Activated naive CD8-positive, alpha-beta T cell treated with anti-CD3 and anti-CD28 coated beads for 36 hours (primary cell): ENCODE data around the gene SNAP29. TPM values are rescaled to one million over a fixed set of nuclear protein-coding genes. Genes with fewer than 3 reads are reported as not detected.
"Not testable (repeated sequence)": the region's sequence is repeated elsewhere in the genome, so short reads cannot be mapped to it uniquely, and the experiment has no call there.

Experiments
- DNase-seq: peaks from one replicate; pipeline ENCODE4 v3.0.0; 2021
- H3K27ac Mint-ChIP-seq: one replicate; pipeline ENCODE4 v1.8.0; 2022; ENCODE audit warnings: mild to moderate bottlenecking, moderate library complexity, mixed read lengths
- H3K27me3 Mint-ChIP-seq: one replicate; pipeline ENCODE4 v1.8.0; 2022; ENCODE audit warnings: mild to moderate bottlenecking, mixed read lengths
- H3K36me3 Mint-ChIP-seq: one replicate; pipeline ENCODE4 v1.8.0; 2021; ENCODE audit warnings: mild to moderate bottlenecking, mixed read lengths
- H3K4me1 Mint-ChIP-seq: one replicate; pipeline ENCODE4 v1.8.0; 2021; ENCODE audit warnings: mixed read lengths
- H3K4me3 Mint-ChIP-seq: one replicate; pipeline ENCODE4 v1.8.0; 2022; ENCODE audit warnings: mild to moderate bottlenecking, moderate library complexity, mixed read lengths
- H3K9me3 Mint-ChIP-seq: one replicate; pipeline ENCODE4 v1.8.0; 2022; ENCODE audit warnings: mixed read lengths
- total RNA-seq, 2 experiments: library from RNA; stranded (reverse); gene quantifications; one replicate each; pipeline ENCODE4 v1.2.3, GENCODE V29; 2021

SNAP29 gene
- total RNA-seq, 2 experiments from 2014 or later, result 21.5 to 22.1 TPM

- not testable (repeated sequence) for H3K9me3 Mint-ChIP-seq, DNase-seq, H3K36me3 Mint-ChIP-seq, H3K27ac Mint-ChIP-seq, H3K27me3 Mint-ChIP-seq, H3K4me1 Mint-ChIP-seq, H3K4me3 Mint-ChIP-seq
Measured at GRCh38 chr22:20825216-20825615, 33.6 kb upstream of the SNAP29 start.

DNA sequence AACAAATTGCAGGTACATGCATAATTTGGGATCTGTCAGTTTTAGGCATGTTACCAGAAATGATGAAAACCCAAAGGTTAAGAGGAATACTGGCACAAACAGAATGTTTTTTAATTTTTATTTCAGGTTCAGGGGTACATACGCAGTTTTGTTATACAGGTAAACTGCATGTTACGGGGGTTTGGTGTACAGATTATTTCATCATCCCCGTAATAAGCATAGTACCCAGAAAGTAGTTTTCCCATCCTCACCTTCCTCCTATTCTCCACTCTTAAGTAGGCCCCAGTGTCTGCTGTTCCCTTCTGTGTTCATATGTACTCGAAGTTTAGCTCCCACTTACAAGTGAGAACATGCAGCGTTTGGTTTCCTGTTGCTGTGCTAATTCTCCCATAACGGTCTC lies 33.2 kb upstream of the SNAP29 start:
- H3K27ac Mint-ChIP-seq, result no peak overlapping the region
- no peak overlapping the region for H3K4me3 Mint-ChIP-seq
- no peaks in the 10 kb centered on the region for H3K9me3 Mint-ChIP-seq
- peaks cover 9% of the 10 kb centered on the region for H3K36me3 Mint-ChIP-seq
- H3K27me3 Mint-ChIP-seq, result no peaks in the 10 kb centered on the region
- DNase-seq, result no peak
- H3K4me1 Mint-ChIP-seq, result no peaks in the 10 kb centered on the region

DNA sequence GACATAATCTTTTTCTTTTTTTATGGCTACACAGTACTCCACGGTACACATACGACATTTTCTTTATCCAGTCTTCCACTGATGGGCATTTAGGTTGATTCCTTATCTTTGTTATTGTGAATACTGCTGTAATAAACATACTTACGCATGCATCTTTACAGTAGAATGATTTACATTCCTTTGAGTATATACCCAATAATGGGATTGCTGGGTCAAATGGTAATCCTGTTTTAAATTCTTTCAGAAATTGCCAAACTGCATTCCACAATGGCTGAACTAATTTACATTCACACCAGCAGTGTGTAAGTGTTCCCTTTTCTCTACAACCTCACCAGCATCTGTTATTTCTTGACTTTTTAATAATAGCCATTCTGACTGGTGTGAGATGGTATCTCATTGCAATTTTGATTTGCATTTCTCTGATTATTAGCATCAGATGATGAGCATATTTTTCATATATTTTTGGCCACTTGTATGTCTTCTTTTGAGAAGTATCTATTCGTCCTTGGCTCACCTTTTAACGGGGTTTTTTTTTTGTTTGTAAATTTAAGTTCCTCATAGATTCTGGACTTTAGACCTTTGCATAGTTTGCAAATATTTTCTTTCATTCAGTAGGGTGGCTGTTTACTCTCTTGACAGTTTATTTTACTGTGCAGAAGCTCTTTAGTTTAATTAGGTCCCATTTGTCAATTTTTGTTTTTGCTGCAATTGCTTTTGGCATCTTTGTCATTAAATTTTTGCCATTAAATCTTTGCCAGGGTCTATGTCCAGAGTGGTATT lies 32.2 kb upstream of the SNAP29 start:
- DNase-seq, H3K36me3 Mint-ChIP-seq, H3K9me3 Mint-ChIP-seq, H3K4me1 Mint-ChIP-seq, H3K4me3 Mint-ChIP-seq, H3K27ac Mint-ChIP-seq, H3K27me3 Mint-ChIP-seq: not testable (repeated sequence)

GRCh38 chr22:20829491-20830134 lies 29.2 kb upstream of the SNAP29 start:
- no peaks in the 10 kb centered on the region for H3K4me1 Mint-ChIP-seq

GRCh38 chr22:20833225-20833665 lies 25.6 kb upstream of the SNAP29 start:
- no peak for DNase-seq
- Mint-ChIP-seq H3K4me3 (no peak overlapping the region), H3K9me3 (no peaks in the 10 kb centered on the region), H3K27me3 (no peaks in the 10 kb centered on the region), H3K36me3 (peaks cover 12% of the 10 kb centered on the region), H3K27ac (no peak overlapping the region), H3K4me1 (peaks cover 5% of the 10 kb centered on the region)

More at GRCh38 chr22:20829491-20830134, 29.2 kb upstream of the SNAP29 start:
- Mint-ChIP-seq H3K27ac (no peak overlapping the region), H3K36me3 (peaks cover 14% of the 10 kb centered on the region), H3K4me3 (no peak overlapping the region), H3K9me3 (no peaks in the 10 kb centered on the region), H3K27me3 (no peaks in the 10 kb centered on the region)
- DNase-seq, result no peak

DNA sequence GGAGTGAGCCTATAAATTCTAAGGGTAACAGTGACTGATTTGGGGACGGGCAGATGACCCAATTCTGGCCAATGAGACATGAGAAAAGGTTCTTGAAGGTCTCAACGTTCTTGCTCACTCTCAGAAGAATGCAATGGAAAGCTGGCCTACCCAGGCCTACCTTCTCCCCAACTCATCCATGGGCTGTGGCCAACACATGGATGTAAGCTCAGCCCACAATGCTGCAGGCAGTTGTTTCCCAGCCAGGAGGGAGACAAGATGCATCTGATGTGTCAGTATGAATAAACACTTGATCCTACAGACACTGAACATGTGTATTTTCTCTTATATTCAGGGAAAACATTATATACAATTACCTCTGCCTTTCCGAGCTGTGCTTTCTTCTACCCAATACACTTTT lies 24.6 kb upstream of the SNAP29 start:
- no peak overlapping the region for H3K4me3 Mint-ChIP-seq
- no peaks in the 10 kb centered on the region for H3K27me3 Mint-ChIP-seq
- H3K4me1 Mint-ChIP-seq, result peaks cover 5% of the 10 kb centered on the region
- no peak overlapping the region for H3K27ac Mint-ChIP-seq
- no peaks in the 10 kb centered on the region for H3K9me3 Mint-ChIP-seq
- DNase-seq, result no peak
- H3K36me3 Mint-ChIP-seq, result peaks cover 7% of the 10 kb centered on the region

DNA sequence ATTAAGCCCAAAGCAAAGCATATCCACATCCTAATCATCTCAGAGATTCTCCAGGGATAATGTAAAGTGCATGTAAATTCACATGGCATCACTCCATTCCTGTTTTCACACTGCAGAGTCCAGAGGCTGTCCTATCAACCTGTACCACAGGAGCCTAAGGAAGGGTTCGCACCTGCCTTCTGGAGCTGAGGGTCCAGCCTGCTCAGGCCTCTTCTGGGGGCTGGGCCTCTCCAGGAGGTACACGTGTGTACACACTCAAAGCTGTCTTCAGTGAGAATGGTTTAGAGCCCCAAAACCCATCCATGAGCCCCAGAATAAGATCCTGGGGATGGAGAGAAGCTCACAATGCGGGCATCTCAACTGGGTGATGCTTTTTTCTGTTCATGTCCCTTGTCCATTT lies 24.1 kb upstream of the SNAP29 start:
- Mint-ChIP-seq H3K27me3 (no peaks in the 10 kb centered on the region), H3K27ac (no peak overlapping the region), H3K4me3 (no peak overlapping the region), H3K36me3 (peaks cover 7% of the 10 kb centered on the region), H3K9me3 (no peaks in the 10 kb centered on the region), H3K4me1 (peaks cover 7% of the 10 kb centered on the region)
- no peak for DNase-seq

GRCh38 chr22:20836987-20837823 lies 21.6 kb upstream of the SNAP29 start:
- Mint-ChIP-seq H3K4me3 (no peak overlapping the region), H3K4me1 (peaks cover 27% of the 10 kb centered on the region), H3K27me3 (no peaks in the 10 kb centered on the region), H3K27ac (no peak overlapping the region), H3K9me3 (no peaks in the 10 kb centered on the region), H3K36me3 (peaks cover 7% of the 10 kb centered on the region)
- DNase-seq, result no peak

DNA sequence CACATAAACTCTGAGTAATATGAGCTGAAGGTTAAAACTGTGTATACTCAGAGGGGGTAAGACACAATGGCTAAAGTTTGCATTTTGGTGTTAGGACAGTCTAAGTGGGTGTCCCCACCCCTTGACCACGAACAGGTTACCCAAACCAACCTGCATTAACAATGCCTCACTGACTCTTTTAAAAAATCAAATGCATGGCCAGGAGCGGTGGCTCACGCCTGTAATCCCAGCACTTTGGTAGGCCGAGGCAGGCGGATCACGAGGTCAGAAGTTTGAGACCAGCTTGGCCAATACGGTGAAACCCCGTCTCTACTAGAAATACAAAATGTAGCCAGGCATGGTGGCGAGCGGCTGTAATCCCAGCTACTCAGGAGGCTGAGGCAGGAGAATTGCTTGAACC lies 19.5 kb upstream of the SNAP29 start:
- H3K36me3 Mint-ChIP-seq, DNase-seq: not testable (repeated sequence)

DNA sequence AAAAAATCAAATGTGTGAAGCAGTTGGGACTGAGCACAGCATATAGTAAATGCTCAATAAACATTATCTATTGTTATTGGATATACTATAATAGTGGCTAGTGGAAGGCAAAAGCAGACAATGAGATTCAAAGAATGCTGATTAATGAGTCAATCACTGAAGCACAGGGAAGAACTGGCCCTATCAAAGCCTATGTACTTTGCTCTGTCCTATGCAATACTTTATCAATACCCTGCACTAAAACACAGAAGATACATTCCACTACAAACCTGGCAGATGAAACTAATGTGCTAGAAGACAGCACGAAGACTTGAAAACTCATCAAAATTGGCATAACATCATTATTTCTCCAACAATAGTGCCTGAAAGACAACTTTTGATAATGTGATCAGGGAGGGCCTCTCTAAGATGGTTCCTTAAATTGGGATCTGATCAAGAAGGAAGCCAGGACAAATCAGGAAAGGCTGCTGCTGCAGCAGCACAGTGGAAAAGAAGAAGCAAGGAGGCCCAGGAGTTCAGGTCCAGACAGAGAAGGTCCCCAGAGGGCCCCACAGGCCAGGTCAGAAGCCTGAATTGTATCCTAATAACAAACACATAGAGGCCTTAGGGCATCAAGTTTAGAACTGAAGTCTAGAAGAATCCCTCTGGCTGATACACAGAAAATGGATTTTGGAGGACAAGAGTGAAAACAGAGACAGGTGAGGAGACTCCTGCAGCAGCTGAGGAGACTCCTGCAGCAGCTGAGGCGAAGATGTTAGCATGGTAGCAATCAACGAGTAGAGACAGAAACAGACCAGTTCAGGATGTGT lies 18.8 kb upstream of the SNAP29 start:
- DNase-seq, result no peak
- Mint-ChIP-seq H3K27ac (no peak overlapping the region), H3K4me3 (no peak overlapping the region), H3K27me3 (no peaks in the 10 kb centered on the region), H3K9me3 (no peaks in the 10 kb centered on the region), H3K36me3 (peaks cover 2% of the 10 kb centered on the region), H3K4me1 (peaks cover 39% of the 10 kb centered on the region)

More for the DNA sequence above, 19.5 kb upstream of the SNAP29 start:
- H3K9me3 Mint-ChIP-seq, H3K27ac Mint-ChIP-seq, H3K27me3 Mint-ChIP-seq, H3K4me3 Mint-ChIP-seq: not testable (repeated sequence)
- H3K4me1 Mint-ChIP-seq, result peaks cover 34% of the 10 kb centered on the region

GRCh38 chr22:20840646-20841371 lies 18.0 kb upstream of the SNAP29 start:
- DNase-seq, result no peak
- Mint-ChIP-seq H3K36me3 (peaks cover 2% of the 10 kb centered on the region), H3K27me3 (no peaks in the 10 kb centered on the region), H3K9me3 (no peaks in the 10 kb centered on the region), H3K27ac (peak overlapping the region; percentile 3), H3K4me3 (no peak overlapping the region), H3K4me1 (peaks cover 44% of the 10 kb centered on the region)

DNA sequence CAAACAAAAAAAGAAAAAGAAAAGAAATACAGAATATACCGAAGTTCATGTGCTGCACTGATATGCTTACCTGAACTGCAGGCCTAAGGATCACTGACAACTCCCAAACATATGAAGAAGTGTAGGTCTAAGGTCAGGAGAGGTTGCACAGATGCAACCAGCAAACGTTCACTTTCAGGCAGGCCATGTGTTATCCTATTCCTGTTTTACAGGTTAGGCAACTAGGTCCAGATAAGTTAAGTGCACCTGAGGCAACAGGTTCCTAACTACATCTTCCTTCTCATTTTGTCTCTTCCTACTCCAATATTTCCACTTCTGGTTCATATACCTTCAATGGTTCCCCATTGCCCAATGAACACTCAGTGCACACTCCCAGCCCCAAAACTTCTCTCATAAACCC lies 15.3 kb upstream of the SNAP29 start:
- Mint-ChIP-seq H3K4me3 (no peak overlapping the region), H3K27me3 (no peaks in the 10 kb centered on the region), H3K4me1 (peaks cover 46% of the 10 kb centered on the region), H3K36me3 (peaks cover 2% of the 10 kb centered on the region), H3K27ac (no peak overlapping the region), H3K9me3 (no peaks in the 10 kb centered on the region)
- DNase-seq, result no peak

DNA sequence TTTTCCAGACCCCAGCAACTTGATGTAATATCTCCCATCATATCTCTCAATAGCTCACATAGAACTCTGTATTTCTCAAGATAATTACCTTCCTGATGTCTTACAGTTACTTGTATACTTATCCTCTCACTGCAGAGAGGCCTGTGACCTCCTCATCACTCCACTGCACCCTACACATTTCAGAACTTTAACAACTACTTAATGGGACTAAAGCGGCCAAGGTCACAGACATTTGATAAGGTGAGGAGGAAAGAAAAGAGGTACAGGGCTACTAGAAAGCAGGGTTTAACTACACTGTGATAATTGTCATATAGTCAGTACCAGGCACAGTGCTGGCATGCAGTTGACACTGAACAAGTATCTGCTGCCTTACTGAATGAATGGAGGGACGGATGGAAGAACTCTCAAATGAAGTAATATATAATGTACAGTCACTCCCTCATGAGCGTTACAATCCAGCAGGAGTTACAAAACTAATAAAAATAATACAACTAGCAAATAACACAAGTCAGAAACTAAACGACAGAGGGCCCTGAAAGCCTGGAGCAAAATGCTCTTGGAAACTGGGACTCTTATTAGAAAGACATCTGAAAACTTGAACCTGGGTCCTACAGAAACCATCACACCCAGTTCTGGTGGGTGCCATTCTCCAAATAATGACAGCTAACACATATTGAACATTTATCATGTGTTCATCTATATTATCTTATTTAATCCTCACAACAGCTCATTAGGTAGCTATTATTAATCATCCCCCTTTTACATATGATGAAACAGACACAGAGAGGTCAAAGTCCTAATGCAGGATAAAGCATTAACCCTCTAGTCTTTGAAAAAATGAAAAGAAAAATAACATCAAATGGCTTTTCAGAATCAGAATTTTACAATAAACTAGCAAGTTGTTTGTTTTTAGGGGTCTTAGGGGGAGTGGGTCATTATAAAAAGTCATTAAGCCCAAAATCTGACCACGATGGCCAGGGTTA lies 14.5 kb upstream of the SNAP29 start:
- no peaks in the 10 kb centered on the region for H3K27me3 Mint-ChIP-seq
- no peak for DNase-seq
- no peaks in the 10 kb centered on the region for H3K9me3 Mint-ChIP-seq
- peaks cover 50% of the 10 kb centered on the region for H3K4me1 Mint-ChIP-seq
- no peak overlapping the region for H3K27ac Mint-ChIP-seq
- peaks cover 2% of the 10 kb centered on the region for H3K36me3 Mint-ChIP-seq
- no peak overlapping the region for H3K4me3 Mint-ChIP-seq
